KOPT-K1 (cell line): ENCODE measurements around the gene ZNF740.

Experiments
- H3K27ac ChIP-seq: fragments of 200-600 bp; sonication (generic); 2 replicates; pipeline ENCODE4 v1.5.1; 2016; ENCODE audit warnings: antibody characterized with exemption, mild to moderate bottlenecking, low read depth, low read length; ENCODE audit not compliant: poor library complexity, severe bottlenecking
- H3K36me3 ChIP-seq: fragments of 200-600 bp; sonication (generic); 2 replicates; pipeline ENCODE4 v1.5.1; 2017; ENCODE audit warnings: antibody characterized with exemption, mild to moderate bottlenecking, low read length, moderate library complexity; ENCODE audit not compliant: insufficient read depth
- H3K9me3 ChIP-seq: fragments of 200-600 bp; sonication (generic); 2 replicates; pipeline ENCODE4 v1.5.1; 2017; ENCODE audit warnings: antibody characterized with exemption, low read length, mild to moderate bottlenecking; ENCODE audit not compliant: insufficient read depth, poor library complexity, severe bottlenecking

The ZNF740 gene

GRCh38 chr12:53184828-53185227 is 4.3 kb downstream of the ZNF740 start:
- no peak overlapping the region for H3K27ac ChIP-seq
- H3K9me3 ChIP-seq: no peaks in the 10 kb centered on the region
- H3K36me3 ChIP-seq: peaks cover 80% of the 10 kb centered on the region

- peaks cover 81% of the 10 kb centered on the region for H3K36me3 ChIP-seq
- H3K9me3 ChIP-seq: no peaks in the 10 kb centered on the region
- H3K27ac ChIP-seq: no peak overlapping the region
These were observed 5.1 kb downstream of the ZNF740 start for GRCh38 chr12:53185582-53186153.

GRCh38 chr12:53186745-53187144 is 6.2 kb downstream of the ZNF740 start:
- Histone ChIP-seq H3K27ac (no peak overlapping the region), H3K36me3 (peaks cover 90% of the 10 kb centered on the region), H3K9me3 (no peaks in the 10 kb centered on the region)

GRCh38 chr12:53187145-53187899 is 6.8 kb downstream of the ZNF740 start:
- Histone ChIP-seq H3K27ac (no peak overlapping the region), H3K36me3 (peaks cover 90% of the 10 kb centered on the region), H3K9me3 (no peaks in the 10 kb centered on the region)

GRCh38 chr12:53190108-53190729 is 9.7 kb downstream of the ZNF740 start:
- H3K27ac ChIP-seq: no peak overlapping the region
- H3K9me3 ChIP-seq: no peaks in the 10 kb centered on the region
- H3K36me3 ChIP-seq: peaks cover 72% of the 10 kb centered on the region

GRCh38 chr12:53191096-53191884 is 10.8 kb downstream of the ZNF740 start:
- Histone ChIP-seq H3K36me3 (peaks cover 62% of the 10 kb centered on the region), H3K27ac (no peak overlapping the region), H3K9me3 (no peaks in the 10 kb centered on the region)

GRCh38 chr12:53191885-53192530 is 11.5 kb downstream of the ZNF740 start:
- Histone ChIP-seq H3K36me3 (peaks cover 55% of the 10 kb centered on the region), H3K9me3 (no peaks in the 10 kb centered on the region), H3K27ac (no peak overlapping the region)

GRCh38 chr12:53192531-53193021 is 12.1 kb downstream of the ZNF740 start:
- Histone ChIP-seq H3K27ac (no peak overlapping the region), H3K36me3 (peaks cover 49% of the 10 kb centered on the region), H3K9me3 (no peaks in the 10 kb centered on the region)

GRCh38 chr12:53193040-53193439 is 12.5 kb downstream of the ZNF740 start:
- Histone ChIP-seq H3K36me3 (peaks cover 44% of the 10 kb centered on the region), H3K9me3 (no peaks in the 10 kb centered on the region), H3K27ac (no peak overlapping the region)

- no peaks in the 10 kb centered on the region for H3K9me3 ChIP-seq
- H3K27ac ChIP-seq: no peak overlapping the region
- peaks cover 33% of the 10 kb centered on the region for H3K36me3 ChIP-seq
These were observed 13.6 kb downstream of the ZNF740 start for GRCh38 chr12:53193985-53194716.

- Histone ChIP-seq H3K9me3 (no peaks in the 10 kb centered on the region), H3K27ac (no peak overlapping the region), H3K36me3 (peaks cover 29% of the 10 kb centered on the region)
These were observed 14.5 kb downstream of the ZNF740 start for GRCh38 chr12:53194973-53195372.

- no peaks in the 10 kb centered on the region for H3K9me3 ChIP-seq
- peaks cover 27% of the 10 kb centered on the region for H3K36me3 ChIP-seq
- no peak overlapping the region for H3K27ac ChIP-seq
These were observed 15.2 kb downstream of the ZNF740 start for GRCh38 chr12:53195516-53196420.

GRCh38 chr12:53196486-53196885 is 16.0 kb downstream of the ZNF740 start:
- H3K27ac ChIP-seq: no peak overlapping the region
- H3K9me3 ChIP-seq: no peaks in the 10 kb centered on the region
- peaks cover 20% of the 10 kb centered on the region for H3K36me3 ChIP-seq
